DMS 273 treated with DMSO at 0.1 percent for 48 hours (cell line): ENCODE data around the gene BACH2.
"Not testable (repeated sequence)": the region's sequence is repeated elsewhere in the genome, so short reads cannot be mapped to it uniquely, and the experiment has no call there.

ENCODE experiments used
- DNase-seq: peaks from one replicate; lab custom pipeline; 2025; lab: John Stamatoyannopoulos, UW

Gene BACH2

DNA sequence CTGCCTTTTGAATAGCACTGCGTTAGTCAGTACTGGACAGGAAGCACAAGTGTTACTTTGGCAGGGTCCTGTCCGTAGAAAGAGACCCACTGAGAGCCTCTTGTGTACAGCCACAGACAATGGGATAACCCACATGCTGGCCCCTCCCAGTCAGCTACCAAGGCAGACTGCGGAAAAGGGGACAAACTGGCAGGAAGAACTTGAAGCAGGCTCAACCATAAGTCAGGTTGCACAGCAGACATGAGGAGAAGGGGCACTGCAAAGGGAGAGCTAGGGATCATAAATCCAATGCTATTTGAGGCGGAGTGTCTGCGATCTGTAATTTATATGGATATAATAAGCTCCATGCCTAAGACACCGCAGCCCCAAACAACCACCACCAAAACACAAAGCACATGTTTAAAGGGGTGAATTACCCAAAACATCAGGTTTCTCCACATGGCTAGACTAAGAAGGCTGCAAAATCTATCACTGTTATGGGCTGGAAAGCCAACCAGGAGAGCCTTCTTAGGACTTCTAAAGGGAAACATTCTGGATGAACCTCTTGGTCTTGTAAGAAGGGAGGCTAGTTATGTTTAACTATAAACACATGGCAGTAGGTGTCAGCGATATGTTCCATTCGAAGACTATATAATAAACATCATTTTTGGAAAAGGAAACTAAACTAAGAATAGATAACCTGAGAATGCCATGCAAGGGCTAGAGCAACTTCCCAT is 141.7 kb downstream of the BACH2 start:
- DNase-seq, result no peak

DNA sequence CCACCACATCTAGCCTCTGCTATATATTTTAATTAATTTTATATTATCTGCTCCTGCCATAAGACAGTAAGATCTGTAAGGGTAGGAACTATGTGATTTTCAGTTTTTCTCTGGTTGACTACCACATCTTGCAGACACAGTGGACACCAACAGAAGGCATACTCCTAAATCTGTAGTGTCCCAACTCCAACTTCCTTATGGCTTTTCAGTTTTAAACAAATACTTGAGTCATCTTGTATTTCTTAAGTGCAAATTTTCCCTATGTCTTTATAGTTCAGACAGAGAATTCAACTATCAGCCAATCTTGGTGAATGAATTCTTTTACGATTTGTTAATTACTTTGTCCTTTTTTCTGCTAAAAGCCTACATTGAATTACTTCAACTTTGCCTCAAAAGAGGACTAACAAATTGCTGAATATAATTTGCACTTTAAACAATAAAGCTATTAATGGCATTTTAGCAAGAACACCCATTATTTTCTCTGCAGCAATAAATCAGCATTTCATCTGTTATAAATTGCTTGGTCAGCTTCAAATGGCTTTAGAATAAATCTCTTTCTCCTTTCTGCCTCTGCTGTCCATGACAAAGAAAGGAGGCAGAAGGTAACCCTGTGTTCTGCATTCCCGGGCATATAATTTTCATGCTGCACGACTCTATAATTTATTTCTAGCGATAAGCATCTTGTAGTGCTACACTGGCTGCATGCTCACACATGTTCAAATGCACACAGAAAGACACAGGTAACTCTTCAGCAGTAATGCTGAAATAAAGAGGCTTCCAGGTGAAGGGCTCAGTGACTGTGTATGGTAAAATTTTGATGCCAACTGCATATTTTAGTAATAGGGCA is 144.8 kb downstream of the BACH2 start:
- DNase-seq, result no peak

DNA sequence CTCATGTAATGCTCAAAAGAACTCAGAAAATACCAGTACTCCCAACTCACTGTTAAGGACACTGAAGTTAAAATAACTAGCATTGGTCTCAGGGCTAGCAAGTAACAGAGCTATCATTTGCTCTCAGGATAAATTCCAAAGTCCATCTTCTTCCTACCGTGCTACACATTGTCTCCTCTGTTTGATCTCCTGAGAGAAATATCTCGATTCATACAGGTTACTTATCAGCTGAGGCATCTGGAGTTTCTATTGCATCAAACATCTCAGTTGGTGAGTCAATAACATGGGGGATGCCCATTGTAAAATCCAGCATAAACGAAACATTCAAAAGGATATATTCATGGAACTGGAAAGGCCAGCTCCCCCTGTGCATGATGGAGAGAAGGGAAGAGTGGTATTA is 147.4 kb downstream of the BACH2 start:
- no peak for DNase-seq

DNA sequence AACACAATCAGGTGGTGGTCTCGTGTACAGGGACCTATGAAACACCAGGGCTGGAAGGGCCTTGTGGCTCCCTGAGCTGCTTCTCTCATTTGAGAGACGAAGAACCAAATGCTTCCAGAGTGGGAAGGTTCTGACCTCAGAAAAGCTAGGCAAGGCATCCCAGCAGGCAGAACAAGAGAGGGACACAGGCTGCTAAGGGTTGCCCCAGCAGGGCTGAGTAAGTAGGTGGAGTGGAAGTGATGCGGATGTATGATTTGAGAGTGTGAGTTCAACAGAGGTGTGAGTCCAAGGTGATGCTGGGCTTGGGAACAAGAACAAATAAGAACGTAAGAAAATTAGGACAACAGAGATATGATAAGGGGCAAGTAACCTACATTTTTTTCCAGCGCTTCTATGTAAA is 147.8 kb downstream of the BACH2 start:
- no peak for DNase-seq

GRCh38 chr6:90146921-90147649 is 149.6 kb downstream of the BACH2 start:
- no peak for DNase-seq

DNA sequence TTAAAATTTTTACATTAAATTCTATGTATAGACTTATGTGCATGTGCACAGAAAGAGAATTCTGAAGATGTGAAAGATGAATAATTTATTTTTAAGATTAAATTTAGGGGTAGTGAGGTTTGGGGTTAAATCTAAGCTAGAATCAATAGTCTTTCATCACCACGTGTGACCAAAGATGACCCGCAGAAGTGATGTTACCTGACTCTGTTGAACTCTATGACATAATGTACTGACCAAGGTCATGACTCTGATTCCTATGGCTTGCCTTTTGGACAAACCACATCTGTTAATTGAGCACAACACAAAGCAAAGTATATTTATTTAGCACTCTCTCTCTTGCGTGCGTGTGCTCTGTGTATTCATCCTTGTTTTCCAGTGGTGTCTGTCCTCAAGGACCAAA is 150.6 kb downstream of the BACH2 start:
- no peak for DNase-seq

- DNase-seq, result no peak
Measured at GRCh38 chr6:90144928-90145555, 151.6 kb downstream of the BACH2 start.

DNA sequence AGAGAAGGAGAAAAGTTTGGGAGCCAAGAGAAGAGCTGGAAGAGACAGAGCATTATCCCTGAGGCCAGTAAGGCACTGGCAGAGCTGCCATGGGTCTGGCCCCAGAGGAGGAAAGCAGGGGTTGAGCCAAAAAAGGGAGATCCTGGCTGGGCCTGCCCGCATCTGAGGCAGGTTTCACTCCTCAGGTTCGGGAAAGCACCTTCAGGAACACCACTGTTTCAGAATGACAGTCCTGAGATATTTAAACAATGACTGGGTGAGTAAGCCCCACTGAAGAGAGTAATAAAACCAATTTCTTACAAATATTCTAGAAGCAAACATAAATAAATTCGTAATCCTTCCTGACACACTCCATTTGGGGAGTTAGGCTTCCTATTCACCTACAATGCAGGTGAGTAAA is 152.2 kb downstream of the BACH2 start:
- no peak for DNase-seq

DNA sequence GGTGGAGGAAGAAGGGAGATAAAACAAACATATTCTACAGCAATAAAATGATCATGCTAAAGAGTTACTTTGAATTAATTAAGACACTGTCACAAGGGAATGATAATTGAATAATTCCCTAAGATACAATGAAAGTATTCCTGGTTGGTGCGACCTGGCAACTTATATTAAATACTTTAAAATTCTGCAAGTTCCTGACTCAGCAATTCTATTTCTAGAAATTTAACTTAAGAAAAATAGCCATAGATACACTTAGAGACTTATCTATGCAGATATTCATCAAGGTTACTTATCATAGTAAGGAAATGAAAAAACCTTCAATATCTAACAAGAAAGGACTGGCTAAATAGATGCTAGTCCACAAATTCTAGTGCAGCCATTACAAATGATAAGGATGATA is 156.0 kb downstream of the BACH2 start:
- DNase-seq, result no peak

DNA sequence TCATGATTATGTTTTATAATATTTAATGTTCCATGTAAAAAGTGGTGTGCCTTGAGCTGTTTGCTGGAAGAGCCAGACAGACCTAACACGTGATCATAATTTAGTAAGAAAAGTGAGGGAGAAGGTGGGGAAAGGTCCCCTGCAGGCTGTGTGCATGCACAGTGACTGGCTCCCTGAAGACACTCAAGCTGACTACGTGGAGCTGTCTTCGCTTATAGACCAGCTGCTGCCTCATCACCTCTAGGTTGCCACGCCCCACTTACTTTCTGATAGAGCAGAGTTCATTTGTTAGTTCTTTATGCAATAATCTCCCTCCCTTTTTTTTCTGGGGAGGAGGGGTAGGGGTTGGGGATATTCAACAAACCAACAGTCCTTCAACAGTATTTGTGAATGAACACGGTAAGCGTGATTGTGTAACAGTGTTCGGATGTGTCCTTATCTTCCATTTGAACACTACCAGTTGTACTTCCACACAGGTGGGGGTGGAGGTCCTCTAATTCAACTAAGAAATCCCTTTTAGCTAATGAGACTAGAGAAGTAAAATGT is 157.3 kb downstream of the BACH2 start:
- no peak for DNase-seq

GRCh38 chr6:90136837-90137568 is 159.6 kb downstream of the BACH2 start:
- DNase-seq, result no peak

DNA sequence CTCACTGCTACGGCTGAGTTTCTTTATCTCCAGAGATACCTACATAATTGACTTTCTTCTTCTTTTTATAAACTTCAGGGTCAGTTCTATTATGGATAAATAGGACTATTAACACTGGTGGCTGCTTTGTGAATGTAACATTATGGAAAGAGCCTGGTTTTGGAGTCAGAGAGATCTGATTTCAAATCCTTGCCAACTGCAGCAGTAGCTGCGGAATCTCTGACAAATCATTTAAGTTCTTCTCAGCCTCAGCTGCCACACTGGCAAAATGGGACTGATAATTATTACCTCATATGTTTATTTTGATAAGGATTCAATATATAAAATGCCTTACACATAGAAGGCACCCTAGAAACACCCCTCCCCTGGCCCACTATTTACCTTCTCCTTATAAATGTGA is 160.5 kb downstream of the BACH2 start:
- no peak for DNase-seq

- no peak for DNase-seq
Measured at GRCh38 chr6:90135667-90136066, 161.0 kb downstream of the BACH2 start.

- DNase-seq, result not testable (repeated sequence)
Measured at GRCh38 chr6:90133664-90134063, 163.0 kb downstream of the BACH2 start.

DNA sequence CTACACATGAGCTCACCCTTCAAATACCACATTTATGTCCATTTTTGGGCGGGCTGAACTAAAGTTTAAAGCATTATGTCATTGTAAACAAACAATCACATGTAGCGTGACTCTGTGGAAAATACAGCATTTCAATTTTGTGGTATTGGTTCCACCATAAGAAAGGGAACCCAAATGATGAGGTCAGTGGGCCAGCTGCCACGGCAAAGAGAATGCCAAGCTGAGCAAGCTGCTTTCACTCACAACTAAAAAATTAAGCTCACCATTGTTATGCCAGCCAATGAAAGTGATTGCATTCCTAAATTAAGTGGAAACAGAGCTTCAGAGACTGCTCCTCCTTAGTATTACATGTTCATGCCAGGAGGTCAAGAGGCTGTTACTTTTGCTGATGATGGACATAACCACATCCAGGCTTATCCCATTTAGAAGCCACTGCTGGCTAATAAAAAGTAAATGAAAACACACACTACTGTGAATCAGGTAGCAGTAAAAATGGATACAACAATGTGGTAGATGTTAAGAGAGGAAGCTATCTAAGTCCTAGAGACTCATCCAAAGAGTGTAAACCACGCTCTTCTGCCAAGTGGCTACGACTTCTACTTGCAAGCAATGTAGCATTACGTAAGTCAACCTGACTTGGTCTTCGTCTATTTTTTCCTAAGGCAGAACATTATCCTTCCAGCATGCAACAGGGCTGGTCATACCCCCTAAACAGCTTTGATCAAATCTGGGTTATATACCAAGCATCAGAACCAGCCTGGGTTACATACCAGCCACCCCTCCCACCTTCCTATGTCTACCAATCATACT is 164.8 kb downstream of the BACH2 start:
- DNase-seq, result no peak

DNA sequence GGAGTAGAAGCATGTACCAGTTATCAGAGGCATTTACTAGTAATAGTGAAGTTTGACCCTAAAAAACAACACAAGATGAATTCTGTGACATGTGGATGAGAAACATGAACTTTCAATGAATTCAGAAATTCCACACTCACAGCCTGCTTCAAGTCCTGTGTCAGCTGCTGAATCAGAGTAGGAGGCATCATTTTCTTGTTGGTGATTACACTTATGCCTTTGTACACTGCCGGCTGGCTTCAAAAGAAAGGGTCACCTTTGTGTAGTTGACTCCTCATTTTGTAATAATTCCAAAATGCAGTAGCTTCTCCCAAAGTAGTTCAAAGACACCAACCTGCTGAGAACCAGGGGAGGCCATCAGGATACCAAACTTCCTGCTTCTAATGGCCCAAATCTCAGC is 165.5 kb downstream of the BACH2 start:
- DNase-seq, result no peak

DNA sequence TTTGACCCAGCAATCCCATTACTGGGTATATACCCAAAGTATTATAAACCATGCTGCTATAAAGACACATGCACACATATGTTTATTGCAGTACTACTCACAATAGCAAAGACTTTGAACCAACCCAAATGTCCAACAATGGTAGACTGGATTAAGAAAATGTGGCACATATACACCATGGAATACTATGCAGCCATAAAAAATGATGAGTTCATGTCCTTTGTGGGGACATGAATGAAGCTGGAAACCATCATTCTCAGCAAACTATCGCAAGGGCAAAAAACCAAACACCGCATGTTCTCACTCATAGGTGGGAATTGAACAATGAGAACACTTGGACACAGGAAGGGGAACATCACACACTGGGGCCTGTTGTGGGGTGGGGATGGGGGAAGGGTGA is 168.0 kb downstream of the BACH2 start:
- not testable (repeated sequence) for DNase-seq

GRCh38 chr6:90127595-90127994 is 169.0 kb downstream of the BACH2 start:
- no peak for DNase-seq

- no peak for DNase-seq
Measured at GRCh38 chr6:90126839-90127238, 169.8 kb downstream of the BACH2 start.

GRCh38 chr6:90126181-90126580 is 170.5 kb downstream of the BACH2 start:
- DNase-seq, result no peak
